K562 (cell line): Measurements from ENCODE around the gene LHPP. TPM values are rescaled to one million over a fixed set of nuclear protein-coding genes. Genes with fewer than 3 reads are reported as not detected.
A peak's percentile ranks its signal among the peaks of the same experiment; 100 is the strongest.

ENCODE experiments used
- ARID1B ChIP-seq: fragments of 450-650 bp; IDR thresholded peaks from 2 replicates; pipeline ENCODE4 v1.6.1; 2016; ENCODE audit warnings: antibody characterized with exemption, mild to moderate bottlenecking, inconsistent platforms
- BACH1 ChIP-seq: fragments of 200-800 bp; sonication (Bioruptor generic); IDR thresholded peaks from 2 replicates; pipeline ENCODE4 v1.6.1; 2016; ENCODE audit warnings: missing genetic modification characterization, missing compliant biosample characterization
- CREM ChIP-seq: IDR thresholded peaks from 2 replicates; pipeline ENCODE4 v1.6.1; 2014; ENCODE audit warnings: antibody characterized with exemption, low read depth
- DEAF1 ChIP-seq: fragments of 450-650 bp; formaldehyde crosslinking; IDR thresholded peaks from 2 replicates; pipeline ENCODE4 v1.4.0; 2020; ENCODE audit warnings: mild to moderate bottlenecking, moderate library complexity
- GTF2B ChIP-seq: IDR thresholded peaks from 2 replicates; pipeline ENCODE4 v1.6.1; 2011; ENCODE audit not compliant: insufficient read length; ENCODE audit errors: extremely low read depth
- KDM2B ChIP-seq: fragments of 250-450 bp; sonication (Bioruptor Pico); IDR thresholded peaks from 2 replicates; pipeline ENCODE4 v1.8.0; 2021; ENCODE audit warnings: mild to moderate bottlenecking, moderate library complexity
- MECOM ChIP-seq: fragments of 250-450 bp; sonication (Bioruptor Pico); IDR thresholded peaks from 2 replicates; pipeline ENCODE4 v1.8.0; 2022; ENCODE audit warnings: inconsistent platforms
- MLLT1 ChIP-seq, 2 experiments: fragments of 450-650 bp; IDR thresholded peaks; 2 replicates each; pipeline ENCODE4 v1.6.1; 2016
- MYC ChIP-seq, 2 experiments: fragments of 250-450 bp in 1 of 2; sonication (Bioruptor Pico) in 1 of 2; IDR thresholded peaks; 2 replicates each; pipeline versions ENCODE4 v1.5.1 to v1.6.1; 2012 to 2021; ENCODE audit warnings: low read depth in 2 of 2, borderline replicate concordance in 1 of 2, improper control_type of control experiment in 1 of 2, low read length in 1 of 2, mild to moderate bottlenecking in 1 of 2, moderate library complexity in 1 of 2
- NFXL1 ChIP-seq: fragments of 450-650 bp; formaldehyde crosslinking; IDR thresholded peaks from 2 replicates; pipeline ENCODE4 v1.4.0; 2021; ENCODE audit warnings: mild to moderate bottlenecking
- POLR2AphosphoS5 ChIP-seq: IDR thresholded peaks from 2 replicates; pipeline ENCODE4 v1.6.1; 2011; ENCODE audit warnings: mild to moderate bottlenecking, low read depth, low read length, moderate library complexity; ENCODE audit not compliant: control insufficient read depth, insufficient read depth
- PPARD ChIP-seq: fragments of 250-450 bp; sonication (Bioruptor Pico); IDR thresholded peaks from 2 replicates; pipeline ENCODE4 v1.8.0; 2022; ENCODE audit warnings: inconsistent platforms, mild to moderate bottlenecking, moderate library complexity
- RBFOX2 ChIP-seq: fragments of 200-400 bp; formaldehyde crosslinking; IDR thresholded peaks from 2 replicates; pipeline ENCODE4 v1.6.1; 2017; ENCODE audit warnings: low read depth, mild to moderate bottlenecking, low read length, moderate library complexity
- SNRNP70 ChIP-seq: fragments of 200-400 bp; formaldehyde crosslinking; optimal IDR thresholded peaks from 2 replicates; pipeline ENCODE3; 2017; ENCODE audit warnings: low read depth, low read length
- TFE3 ChIP-seq: fragments of 450-650 bp; formaldehyde crosslinking; IDR thresholded peaks from 2 replicates; pipeline ENCODE4 v1.4.0; 2020; ENCODE audit warnings: mild to moderate bottlenecking, mixed read lengths
- ZNF143 ChIP-seq: sonication (generic); formaldehyde crosslinking; IDR thresholded peaks from 2 replicates; pipeline ENCODE4 v1.9.0; 2022; ENCODE audit warnings: mild to moderate bottlenecking, missing genetic modification reagents
- ZNF184 ChIP-seq: sonication (generic); formaldehyde crosslinking; IDR thresholded peaks from 2 replicates; pipeline ENCODE4 v1.5.0; 2020; ENCODE audit warnings: missing genetic modification reagents
- ZNF354B ChIP-seq: fragments of 250-450 bp; sonication (Bioruptor Pico); IDR thresholded peaks from 2 replicates; pipeline ENCODE4 v1.4.0; 2020
- ZNF395 ChIP-seq: fragments of 200-800 bp; sonication (Bioruptor generic); IDR thresholded peaks from 2 replicates; pipeline ENCODE4 v1.6.1; 2017; ENCODE audit warnings: missing genetic modification characterization, missing compliant biosample characterization
- ZNF449 ChIP-seq: fragments of 250-450 bp; sonication (Bioruptor Pico); IDR thresholded peaks from 2 replicates; pipeline ENCODE4 v1.8.0; 2022; ENCODE audit warnings: moderate library complexity, mild to moderate bottlenecking, inconsistent platforms
- polyA plus RNA-seq, 8 experiments: library from polyadenylated mRNA; depleted of rRNA in 4 of 8; stranded (reverse) in 5 of 8; unstranded in 3 of 8; fragments of >200 nt; fragmentation: Nextera tagmentation in 2 of 8; fragmentation: Illumina TruSeq in 1 of 8; extraction: Ambion mirVana in 2 of 8; extraction: Trizol in 1 of 8; gene quantifications; 2 replicates each; pipeline versions ENCODE4 v1.2.1 to v1.2.3, GENCODE V29; 2011 to 2014; ENCODE audit warnings: inconsistent platforms in 1 of 8, missing spikeins in 1 of 8
- total RNA-seq, 7 experiments: library from RNA; depleted of rRNA in 6 of 7; stranded (reverse); fragments of >200 nt in 6 of 7; fragmentation: Illumina TruSeq in 2 of 7; extraction: Trizol in 2 of 7; gene quantifications; 2 replicates each; pipeline versions ENCODE4 v1.2.1 to v1.2.3, GENCODE V29; 2011 to 2021; ENCODE audit warnings: low replicate concordance in 1 of 7

Gene LHPP
- total and polyA plus RNA-seq, 9 of the 15 experiments (the other 6 are each of a cell fraction or from before 2014, with no cell fraction given) = 0.34 to 7.4 (median 3.0) TPM

GRCh38 chr10:124453960-124454610 is 7.5 kb upstream of the LHPP start (continued):
- TF ChIP-seq POLR2AphosphoS5 (peak; percentile 66; the same call in 1 of the 2 replicates), CREM (no peak), RBFOX2 (no peak), MYC (IDR thresholded peaks at IDR 0.05; ENCODE audit: low read depth, low read length) (no peak), MYC (CRISPR knock-in tag; IDR thresholded peaks at IDR 0.05; ENCODE audit: borderline replicate concordance, low read depth) (no peak), ZNF184 (no peak), NFXL1 (CRISPR knock-in tag) (no peak), TFE3 (CRISPR knock-in tag) (no peak), MLLT1 (IDR thresholded peaks at IDR 0.05) (no peak), DEAF1 (CRISPR knock-in tag) (no peak), GTF2B (no peak), ZNF354B (CRISPR knock-in tag) (no peak), MECOM (CRISPR knock-in tag) (no peak), ZNF449 (no peak), PPARD (CRISPR knock-in tag) (no peak), ZNF143 (CRISPR knock-in tag) (no peak), KDM2B (CRISPR knock-in tag) (no peak), ZNF395 (CRISPR knock-in tag) (no peak), BACH1 (no peak), SNRNP70 (no peak), ARID1B (peak; percentile 87)
